Kidney epithelial cell (primary cell): ENCODE data around the gene NR2C1. TPM values are rescaled to one million over a fixed set of nuclear protein-coding genes. Genes with fewer than 3 reads are reported as not detected.
"Not testable (repeated sequence)": the region's sequence is repeated elsewhere in the genome, so short reads cannot be mapped to it uniquely, and the experiment has no call there.

Source experiments
- DNase-seq: peaks from one replicate; pipeline ENCODE4 v3.0.0-alpha.2; 2010; ENCODE audit warnings: low read depth
- H3K27me3 ChIP-seq: 2 replicates; pipeline ENCODE4 v1.6.0; 2011; ENCODE audit warnings: low read length; ENCODE audit not compliant: control insufficient read depth, insufficient read depth
- H3K36me3 ChIP-seq: 2 replicates; pipeline ENCODE4 v1.5.1; 2011; ENCODE audit warnings: low read length; ENCODE audit not compliant: control insufficient read depth, insufficient read depth
- H3K4me3 ChIP-seq: 2 replicates; pipeline ENCODE4 v1.5.1; 2011; ENCODE audit warnings: low read depth, mild to moderate bottlenecking, control low read depth, low read length
- total RNA-seq: library from RNA; depleted of rRNA; stranded (reverse); fragments of >200 nt; gene quantifications from 2 replicates; pipeline ENCODE4 v1.2.3, GENCODE V29; 2015
- TF ChIP-seq, protein P1 (sequence below): IDR thresholded peaks from 2 replicates; pipeline ENCODE4 v1.5.1; 2011; ENCODE audit warnings: mild to moderate bottlenecking, moderate library complexity, low read length, control low read depth, inconsistent platforms; ENCODE audit not compliant: insufficient read depth, poor library complexity, severe bottlenecking

Gene NR2C1
- total RNA-seq, 1 donor from 2014 or later, result 38.9 TPM

DNA sequence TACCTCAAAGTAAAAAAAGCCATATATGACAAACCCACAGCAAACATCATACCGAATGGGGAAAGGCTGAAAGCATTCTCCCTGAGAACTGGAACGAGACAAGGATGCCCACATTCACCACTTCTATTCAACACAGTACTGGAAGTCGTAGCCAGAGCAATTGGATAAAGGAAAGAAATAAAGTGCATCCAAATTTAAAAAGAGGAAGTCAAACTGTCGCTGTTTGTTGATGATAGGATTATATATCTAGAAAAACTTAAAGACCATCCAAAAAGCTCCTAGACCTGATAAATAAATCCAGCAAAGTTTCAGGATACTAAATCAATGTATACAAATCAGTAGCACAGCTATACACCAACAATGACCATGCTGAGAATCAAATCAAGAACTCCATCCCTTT, 75.1 kb downstream of the NR2C1 start:
- TF ChIP-seq, protein P1, sequence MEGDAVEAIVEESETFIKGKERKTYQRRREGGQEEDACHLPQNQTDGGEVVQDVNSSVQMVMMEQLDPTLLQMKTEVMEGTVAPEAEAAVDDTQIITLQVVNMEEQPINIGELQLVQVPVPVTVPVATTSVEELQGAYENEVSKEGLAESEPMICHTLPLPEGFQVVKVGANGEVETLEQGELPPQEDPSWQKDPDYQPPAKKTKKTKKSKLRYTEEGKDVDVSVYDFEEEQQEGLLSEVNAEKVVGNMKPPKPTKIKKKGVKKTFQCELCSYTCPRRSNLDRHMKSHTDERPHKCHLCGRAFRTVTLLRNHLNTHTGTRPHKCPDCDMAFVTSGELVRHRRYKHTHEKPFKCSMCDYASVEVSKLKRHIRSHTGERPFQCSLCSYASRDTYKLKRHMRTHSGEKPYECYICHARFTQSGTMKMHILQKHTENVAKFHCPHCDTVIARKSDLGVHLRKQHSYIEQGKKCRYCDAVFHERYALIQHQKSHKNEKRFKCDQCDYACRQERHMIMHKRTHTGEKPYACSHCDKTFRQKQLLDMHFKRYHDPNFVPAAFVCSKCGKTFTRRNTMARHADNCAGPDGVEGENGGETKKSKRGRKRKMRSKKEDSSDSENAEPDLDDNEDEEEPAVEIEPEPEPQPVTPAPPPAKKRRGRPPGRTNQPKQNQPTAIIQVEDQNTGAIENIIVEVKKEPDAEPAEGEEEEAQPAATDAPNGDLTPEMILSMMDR, result no peak
- H3K27me3 ChIP-seq, result no peaks in the 10 kb centered on the region
- no peak for DNase-seq
- H3K36me3 ChIP-seq, result no peaks in the 10 kb centered on the region
- no peak overlapping the region for H3K4me3 ChIP-seq

DNA sequence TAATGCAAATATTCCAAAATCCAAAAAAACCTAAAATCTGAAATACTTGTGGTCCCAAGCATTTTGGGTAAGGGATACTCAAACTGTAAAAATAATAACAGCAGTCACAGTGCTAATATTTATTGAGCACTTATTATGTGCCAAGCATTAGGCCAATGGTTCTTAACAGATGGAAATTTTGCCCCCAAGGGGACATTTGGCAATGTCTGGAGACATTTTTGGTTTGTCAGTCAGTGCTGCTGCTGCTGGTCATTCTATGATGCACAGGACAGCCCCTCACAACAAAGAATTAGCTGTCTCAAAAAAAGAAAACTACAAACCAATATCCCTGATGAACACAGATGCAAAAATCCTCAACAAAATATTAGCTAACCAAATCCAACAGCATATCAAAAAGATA, 75.7 kb downstream of the NR2C1 start:
- Histone ChIP-seq H3K36me3 (no peaks in the 10 kb centered on the region), H3K4me3 (no peak overlapping the region), H3K27me3 (no peaks in the 10 kb centered on the region)
- no peak for DNase-seq
- TF ChIP-seq, protein P1, result no peak

DNA sequence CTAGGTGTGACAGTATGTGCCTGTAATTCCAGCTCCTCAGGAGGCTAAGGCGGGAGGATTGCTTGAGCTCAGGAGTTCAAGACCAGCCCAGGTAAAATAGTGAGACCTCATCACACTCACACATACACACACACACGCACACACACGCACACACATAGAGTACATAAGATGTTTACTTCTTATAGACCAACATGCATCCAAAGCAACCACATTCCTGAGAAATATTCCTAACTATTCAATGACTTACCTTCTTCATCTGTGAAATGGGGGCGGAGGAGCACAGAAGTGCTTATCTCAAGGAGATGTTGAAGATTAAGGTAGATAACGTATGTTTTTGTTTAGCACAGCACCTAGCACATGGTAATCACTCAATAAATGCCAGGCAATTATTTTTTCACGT, 76.4 kb downstream of the NR2C1 start:
- DNase-seq, result no peak
- Histone ChIP-seq H3K36me3 (no peaks in the 10 kb centered on the region), H3K4me3 (no peak overlapping the region), H3K27me3 (no peaks in the 10 kb centered on the region)
- TF ChIP-seq, protein P1, result no peak

DNA sequence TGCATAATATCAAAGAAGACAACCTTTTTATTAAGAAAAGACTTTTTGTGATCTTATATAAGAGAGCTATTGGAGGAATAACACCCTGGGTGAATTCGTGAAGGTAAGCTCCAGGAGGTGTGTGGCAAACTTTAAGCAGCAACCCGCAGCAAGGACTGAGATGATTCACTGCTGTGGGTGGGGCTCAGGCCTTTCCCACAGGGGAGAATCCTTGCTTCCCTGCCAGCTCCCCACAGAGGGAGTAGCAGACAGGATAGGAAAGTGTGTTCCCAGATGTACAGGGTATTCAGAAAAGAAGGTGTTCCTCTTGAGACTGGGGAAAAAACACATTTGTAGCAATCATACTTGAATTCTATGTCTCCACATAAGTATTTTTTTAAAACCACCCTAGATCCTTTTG, 79.1 kb downstream of the NR2C1 start:
- TF ChIP-seq, protein P1, result peak; percentile 6
- Histone ChIP-seq H3K4me3 (no peak overlapping the region), H3K27me3 (no peaks in the 10 kb centered on the region), H3K36me3 (no peaks in the 10 kb centered on the region)
- peak; percentile 38 for DNase-seq

DNA sequence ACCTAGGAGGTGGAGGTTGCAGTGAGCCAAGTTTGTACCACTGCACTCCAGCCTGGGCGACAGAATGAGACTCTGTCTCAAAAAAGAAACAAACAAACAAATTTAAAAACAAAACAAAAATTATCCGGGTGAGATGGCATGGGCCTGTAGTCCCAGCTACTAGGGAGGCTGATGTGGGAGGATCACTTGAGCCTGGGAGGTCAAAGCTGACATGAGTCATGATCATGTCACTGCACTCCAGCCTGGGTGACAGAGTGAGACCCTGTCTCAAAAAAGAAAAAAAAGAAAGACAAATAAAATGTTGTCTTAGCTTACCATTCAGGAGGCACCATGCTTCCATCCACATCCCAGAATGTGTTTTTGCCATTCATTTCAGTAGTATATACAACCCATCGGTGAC, 79.6 kb downstream of the NR2C1 start:
- not testable (repeated sequence) for DNase-seq

DNA sequence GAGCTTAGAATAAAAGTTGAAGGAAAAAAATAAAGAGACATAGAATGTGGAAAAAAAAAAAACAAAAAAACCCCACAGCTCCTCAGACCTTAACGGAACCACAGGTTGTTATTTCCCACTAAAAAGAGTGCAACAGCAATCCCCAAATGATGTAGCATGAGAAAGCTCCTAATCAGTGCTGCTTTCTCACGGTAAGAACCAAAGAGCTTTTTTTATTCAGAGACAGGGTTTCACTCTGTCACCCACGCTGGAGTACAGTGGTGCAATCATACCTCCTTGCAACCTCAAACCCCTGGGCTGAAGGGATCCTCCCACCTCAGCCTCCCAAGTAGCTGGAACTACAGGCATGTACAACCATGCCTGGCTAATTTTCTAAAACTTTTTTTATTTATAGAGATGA, 83.2 kb downstream of the NR2C1 start:
- DNase-seq, result no peak
- H3K27me3 ChIP-seq, result no peaks in the 10 kb centered on the region
- TF ChIP-seq, protein P1, result no peak
- H3K4me3 ChIP-seq, result no peak overlapping the region
- H3K36me3 ChIP-seq, result no peaks in the 10 kb centered on the region

More for the DNA sequence above, 79.6 kb downstream of the NR2C1 start:
- H3K36me3 ChIP-seq, H3K27me3 ChIP-seq, H3K4me3 ChIP-seq: not testable (repeated sequence)

DNA sequence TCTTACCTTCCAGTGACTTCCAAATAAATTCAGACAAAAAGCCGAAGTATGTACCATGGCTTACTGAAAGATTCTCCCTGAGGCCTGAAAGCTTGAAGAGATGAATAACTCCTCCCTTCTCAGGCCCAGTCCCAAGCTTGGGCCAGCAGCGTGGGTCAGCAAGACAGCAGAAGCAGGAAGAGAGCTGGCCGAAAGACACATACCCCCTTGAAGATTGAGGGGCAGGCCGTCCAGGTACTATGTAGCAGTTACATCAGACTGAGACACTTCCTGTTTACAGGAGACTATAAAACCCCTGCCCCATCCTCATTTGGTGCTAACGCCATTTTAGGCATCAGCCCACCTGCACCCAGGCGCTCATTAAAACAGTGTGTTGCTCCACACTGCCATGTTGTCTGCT, 84.9 kb downstream of the NR2C1 start:
- no peak for DNase-seq
- H3K36me3 ChIP-seq, result no peaks in the 10 kb centered on the region
- TF ChIP-seq, protein P1, result no peak
- no peak overlapping the region for H3K4me3 ChIP-seq
- H3K27me3 ChIP-seq, result no peaks in the 10 kb centered on the region
